ENCODE results near the gene TMBIM1. TPM values are rescaled to one million over a fixed set of nuclear protein-coding genes. Genes with fewer than 3 reads are reported as not detected.

Gene TMBIM1
- total and polyA plus RNA-seq, 2 donors (not counting 3 experiments of a cell fraction or from before 2014, with no cell fraction given): 141 to 229 TPM

DNA sequence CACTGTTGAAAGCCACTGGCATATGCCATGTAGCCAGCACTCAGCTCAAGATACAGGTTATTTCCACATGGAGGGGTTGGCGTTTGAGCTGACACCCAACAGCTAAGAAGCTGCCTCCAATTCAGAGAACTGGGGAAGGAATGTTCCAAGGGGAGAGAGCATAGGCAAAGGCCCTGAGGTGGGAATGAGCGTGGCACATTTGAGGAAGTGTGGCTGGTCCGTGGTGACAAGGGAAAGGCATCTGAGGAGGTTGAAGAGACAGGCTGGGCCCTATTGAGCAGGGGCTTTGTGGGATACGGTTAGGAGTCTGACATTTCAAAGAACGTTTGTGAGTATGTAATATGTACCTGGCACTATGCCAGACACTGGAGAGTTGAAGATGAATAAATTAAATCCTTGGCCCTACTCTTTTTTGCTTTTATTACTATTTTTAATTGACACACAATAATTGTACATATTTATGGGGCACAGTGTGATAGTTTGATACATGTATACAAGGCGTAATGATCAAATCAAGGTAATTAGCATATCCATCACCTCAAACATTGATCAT is 27.6 kb upstream of the TMBIM1 start:
- DNase-seq (ENCODE audit: low read depth, low spot score): no peak
- TF ChIP-seq GATA2 (IDR thresholded peaks at IDR 0.05; ENCODE audit: insufficient read depth, insufficient read length, low read depth, low read length) (no peak), FOS (IDR thresholded peaks at IDR 0.05; ENCODE audit: borderline replicate concordance, insufficient read depth, low read length) (no peak), MYC (IDR thresholded peaks at IDR 0.05; ENCODE audit: low read depth, low read length) (no peak), POLR2AphosphoS5 (IDR thresholded peaks at IDR 0.05; ENCODE audit: insufficient read depth, low read depth, low read length) (no peak), POLR2A (IDR thresholded peaks at IDR 0.05; ENCODE audit: low read depth, low read length) (no peak), MAX (IDR thresholded peaks at IDR 0.05; ENCODE audit: insufficient read depth, insufficient read length) (no peak), JUN (IDR thresholded peaks at IDR 0.05; ENCODE audit: borderline replicate concordance, insufficient read depth, insufficient read length, low read depth) (no peak), EZH2 (IDR thresholded peaks at IDR 0.05; ENCODE audit: borderline replicate concordance, low read depth, low read length, severe bottlenecking) (no peak), CTCF (IDR thresholded peaks at IDR 0.05; ENCODE audit: extremely low read depth in 1 of 2, insufficient read depth in 1 of 2, low read depth in 1 of 2, low read length in 2 of 2) (no peak)
- dilution Hi-C loops (cut with MboI; ENCODE audit: extremely low pct_ligation_motif_present, low sequenced_read_pairs) (no loop called here), intact Hi-C loops (cut with micrococcal nuclease) (no loop called here)
- no peak overlapping the region for H2AFZ ChIP-seq (ENCODE audit: low read depth, low read length)
- no peak overlapping the region for H3K27ac ChIP-seq (ENCODE audit: insufficient read depth, low read depth, low read length)
- ChIA-PET POLR2A (no interaction called here), CTCF (interaction anchor here (1.4 kb wide), 1 partner anchor 42 kb away, joined by 3 read pairs; no protein-coding TSS in a partner anchor)
- H3K9ac ChIP-seq (replicated peaks; ENCODE audit: extremely low read depth, insufficient read depth, low read length): no peak overlapping the region
- no peaks in the 10 kb centered on the region for H3K36me3 ChIP-seq (ENCODE audit: control insufficient read depth in 2 of 2, extremely low read depth in 1 of 2, insufficient read depth in 2 of 2, low read length in 2 of 2)
- no peaks in the 10 kb centered on the region for H3K79me2 ChIP-seq (ENCODE audit: control insufficient read depth, insufficient read depth, low read length)
- peaks cover 37% of the 10 kb centered on the region for H3K4me1 ChIP-seq (ENCODE audit: control insufficient read depth, extremely low read depth, insufficient read depth, low read length)
- H3K4me3 ChIP-seq (replicated peaks in 1 of 3; ENCODE audit: insufficient read depth in 1 of 3, low read depth in 1 of 3, low read length in 3 of 3): no peak overlapping the region
- BruUV-seq (replicated peaks): no TSS peak
- no peak for FAIRE-seq
- H3K9me1 ChIP-seq (replicated peaks; ENCODE audit: control insufficient read depth, extremely low read depth, insufficient read depth, low read length): no peaks in the 10 kb centered on the region
- no peaks in the 10 kb centered on the region for H3K9me3 ChIP-seq (replicated peaks; ENCODE audit: control insufficient read depth, insufficient read depth, low read length)
- H3K27me3 ChIP-seq (ENCODE audit: control insufficient read depth in 2 of 2, insufficient read depth in 2 of 2, low read length in 2 of 2): no peaks in the 10 kb centered on the region
- H3K4me2 ChIP-seq (ENCODE audit: insufficient read depth, low read length): no peak overlapping the region
- H4K20me1 ChIP-seq (replicated peaks; ENCODE audit: control insufficient read depth, extremely low read depth, insufficient read depth, low read length): no peaks in the 10 kb centered on the region
